HG02759 (cell line): Measurements from ENCODE around the gene FAM227A.
"Not testable (repeated sequence)": the region's sequence is repeated elsewhere in the genome, so short reads cannot be mapped to it uniquely, and the experiment has no call there.

Source experiments
- ATAC-seq: cut with Tn5 transposase; IDR thresholded peaks from one replicate; pipeline ENCODE4 v1.9.1; 2021; ENCODE audit warnings: mild to moderate bottlenecking, moderate library complexity; ENCODE audit not compliant: unreplicated experiment

The FAM227A gene

GRCh38 chr22:38674888-38675287 lies 18.7 kb upstream of the FAM227A start:
- ATAC-seq, result no peak

- ATAC-seq, result peak; percentile 20
Observed at GRCh38 chr22:38657045-38657909, 1.1 kb upstream of the FAM227A start.

GRCh38 chr22:38655519-38656255 lies 505 bp downstream of the FAM227A start:
- ATAC-seq, result no peak

- no peak for ATAC-seq
Observed at GRCh38 chr22:38653741-38654140, 2.5 kb downstream of the FAM227A start.

GRCh38 chr22:38652859-38653258 lies 3.3 kb downstream of the FAM227A start:
- no peak for ATAC-seq

GRCh38 chr22:38649841-38650522 lies 6.2 kb downstream of the FAM227A start:
- no peak for ATAC-seq

- no peak for ATAC-seq
Observed at GRCh38 chr22:38645430-38645829, 10.8 kb downstream of the FAM227A start.

- ATAC-seq, result not testable (repeated sequence)
Observed at GRCh38 chr22:38644245-38644644, 11.9 kb downstream of the FAM227A start.

- ATAC-seq, result no peak
Observed at GRCh38 chr22:38641476-38642040, 14.6 kb downstream of the FAM227A start.

- no peak for ATAC-seq
Observed at GRCh38 chr22:38638728-38639127, 17.5 kb downstream of the FAM227A start.

GRCh38 chr22:38638216-38638615 lies 18.0 kb downstream of the FAM227A start:
- no peak for ATAC-seq

GRCh38 chr22:38632528-38632927 lies 23.7 kb downstream of the FAM227A start:
- no peak for ATAC-seq

GRCh38 chr22:38631724-38632123 lies 24.5 kb downstream of the FAM227A start:
- no peak for ATAC-seq

GRCh38 chr22:38629108-38629507 lies 27.1 kb downstream of the FAM227A start:
- ATAC-seq, result no peak

- no peak for ATAC-seq
Observed at GRCh38 chr22:38628444-38628843, 27.7 kb downstream of the FAM227A start.

GRCh38 chr22:38623351-38623750 lies 32.8 kb downstream of the FAM227A start:
- no peak for ATAC-seq

- ATAC-seq, result no peak
Observed at GRCh38 chr22:38618682-38619081, 37.5 kb downstream of the FAM227A start.

GRCh38 chr22:38618258-38618657 lies 37.9 kb downstream of the FAM227A start:
- no peak for ATAC-seq

GRCh38 chr22:38615064-38615405 lies 41.2 kb downstream of the FAM227A start:
- not testable (repeated sequence) for ATAC-seq

- no peak for ATAC-seq
Observed at GRCh38 chr22:38614332-38615063, 41.7 kb downstream of the FAM227A start.

- no peak for ATAC-seq
Observed at GRCh38 chr22:38613588-38613987, 42.6 kb downstream of the FAM227A start.
